ENCODE data around the gene SHH. TPM values are rescaled to one million over a fixed set of nuclear protein-coding genes. Genes with fewer than 3 reads are reported as not detected.

The SHH gene
- total RNA-seq, 1 experiment from 2014 or later = 22.9 TPM

DNA sequence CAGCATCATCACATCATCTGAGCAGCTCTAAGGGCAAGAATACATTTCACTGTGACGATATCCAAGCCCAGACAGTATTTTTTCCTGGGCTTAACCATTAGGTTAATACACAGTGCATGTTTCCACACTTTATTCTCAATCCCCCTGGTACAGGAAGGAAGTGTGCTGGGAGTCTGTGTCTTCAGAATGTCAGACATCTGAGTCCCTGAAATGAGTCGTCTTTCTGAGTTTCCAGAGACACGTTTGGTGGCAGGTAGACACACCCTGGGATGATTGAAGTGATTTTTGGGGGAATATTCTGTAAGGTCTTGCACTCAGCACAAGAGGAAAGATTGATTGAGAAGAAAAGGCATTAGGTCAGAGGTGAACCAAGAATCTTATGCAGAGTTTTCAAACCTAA is 13.1 kb upstream of the SHH start:
- in situ Hi-C loops (cut with HindIII; ENCODE audit: low pct_unique_long_range_greater_than_20kb, low sequenced_read_pairs) = no loop called here
- DNase-seq (ENCODE audit: low read depth, low spot score) (no peak), ATAC-seq (no peak)
- BruUV-seq (replicated peaks) = no TSS peak
- TF ChIP-seq SIN3A (IDR thresholded peaks at IDR 0.05; ENCODE audit: borderline replicate concordance, insufficient read depth, low read depth, low read length) (no peak), TCF7L2 (IDR thresholded peaks at IDR 0.05; ENCODE audit: low read depth, low read length) (no peak), POLR2AphosphoS5 (IDR thresholded peaks at IDR 0.05; ENCODE audit: low read depth, low read length) (no peak)
- TF ChIP-seq, protein P1, sequence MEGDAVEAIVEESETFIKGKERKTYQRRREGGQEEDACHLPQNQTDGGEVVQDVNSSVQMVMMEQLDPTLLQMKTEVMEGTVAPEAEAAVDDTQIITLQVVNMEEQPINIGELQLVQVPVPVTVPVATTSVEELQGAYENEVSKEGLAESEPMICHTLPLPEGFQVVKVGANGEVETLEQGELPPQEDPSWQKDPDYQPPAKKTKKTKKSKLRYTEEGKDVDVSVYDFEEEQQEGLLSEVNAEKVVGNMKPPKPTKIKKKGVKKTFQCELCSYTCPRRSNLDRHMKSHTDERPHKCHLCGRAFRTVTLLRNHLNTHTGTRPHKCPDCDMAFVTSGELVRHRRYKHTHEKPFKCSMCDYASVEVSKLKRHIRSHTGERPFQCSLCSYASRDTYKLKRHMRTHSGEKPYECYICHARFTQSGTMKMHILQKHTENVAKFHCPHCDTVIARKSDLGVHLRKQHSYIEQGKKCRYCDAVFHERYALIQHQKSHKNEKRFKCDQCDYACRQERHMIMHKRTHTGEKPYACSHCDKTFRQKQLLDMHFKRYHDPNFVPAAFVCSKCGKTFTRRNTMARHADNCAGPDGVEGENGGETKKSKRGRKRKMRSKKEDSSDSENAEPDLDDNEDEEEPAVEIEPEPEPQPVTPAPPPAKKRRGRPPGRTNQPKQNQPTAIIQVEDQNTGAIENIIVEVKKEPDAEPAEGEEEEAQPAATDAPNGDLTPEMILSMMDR (IDR thresholded peaks at IDR 0.05) = no peak
- TF ChIP-seq, protein P2, sequence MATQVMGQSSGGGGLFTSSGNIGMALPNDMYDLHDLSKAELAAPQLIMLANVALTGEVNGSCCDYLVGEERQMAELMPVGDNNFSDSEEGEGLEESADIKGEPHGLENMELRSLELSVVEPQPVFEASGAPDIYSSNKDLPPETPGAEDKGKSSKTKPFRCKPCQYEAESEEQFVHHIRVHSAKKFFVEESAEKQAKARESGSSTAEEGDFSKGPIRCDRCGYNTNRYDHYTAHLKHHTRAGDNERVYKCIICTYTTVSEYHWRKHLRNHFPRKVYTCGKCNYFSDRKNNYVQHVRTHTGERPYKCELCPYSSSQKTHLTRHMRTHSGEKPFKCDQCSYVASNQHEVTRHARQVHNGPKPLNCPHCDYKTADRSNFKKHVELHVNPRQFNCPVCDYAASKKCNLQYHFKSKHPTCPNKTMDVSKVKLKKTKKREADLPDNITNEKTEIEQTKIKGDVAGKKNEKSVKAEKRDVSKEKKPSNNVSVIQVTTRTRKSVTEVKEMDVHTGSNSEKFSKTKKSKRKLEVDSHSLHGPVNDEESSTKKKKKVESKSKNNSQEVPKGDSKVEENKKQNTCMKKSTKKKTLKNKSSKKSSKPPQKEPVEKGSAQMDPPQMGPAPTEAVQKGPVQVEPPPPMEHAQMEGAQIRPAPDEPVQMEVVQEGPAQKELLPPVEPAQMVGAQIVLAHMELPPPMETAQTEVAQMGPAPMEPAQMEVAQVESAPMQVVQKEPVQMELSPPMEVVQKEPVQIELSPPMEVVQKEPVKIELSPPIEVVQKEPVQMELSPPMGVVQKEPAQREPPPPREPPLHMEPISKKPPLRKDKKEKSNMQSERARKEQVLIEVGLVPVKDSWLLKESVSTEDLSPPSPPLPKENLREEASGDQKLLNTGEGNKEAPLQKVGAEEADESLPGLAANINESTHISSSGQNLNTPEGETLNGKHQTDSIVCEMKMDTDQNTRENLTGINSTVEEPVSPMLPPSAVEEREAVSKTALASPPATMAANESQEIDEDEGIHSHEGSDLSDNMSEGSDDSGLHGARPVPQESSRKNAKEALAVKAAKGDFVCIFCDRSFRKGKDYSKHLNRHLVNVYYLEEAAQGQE (IDR thresholded peaks at IDR 0.05; ENCODE audit: insufficient read depth in 1 of 2, low read depth in 2 of 2, low read length in 1 of 2) = no peak
- intact Hi-C loops (cut with micrococcal nuclease; ENCODE audit: unreplicated experiment) = no loop called here
- CTCF ChIA-PET = no interaction called here
- Histone ChIP-seq H3K27ac (ENCODE audit: low read length) (no peak overlapping the region), H3K9me3 (ENCODE audit: control insufficient read depth, insufficient read depth, low read depth, low read length) (no peaks in the 10 kb centered on the region), H3K36me3 (ENCODE audit: control insufficient read depth, insufficient read depth, low read length) (no peaks in the 10 kb centered on the region), H3K4me1 (ENCODE audit: control insufficient read depth, insufficient read depth, low read length) (no peaks in the 10 kb centered on the region; the same call in 1 of the 2 replicates), H3K27me3 (ENCODE audit: control insufficient read depth, insufficient read depth, low read length) (no peaks in the 10 kb centered on the region), H3K4me3 (ENCODE audit: low read depth in 2 of 2, low read length in 2 of 2) (no peak overlapping the region)
- POLR2A ChIA-PET = no interaction called here

DNA sequence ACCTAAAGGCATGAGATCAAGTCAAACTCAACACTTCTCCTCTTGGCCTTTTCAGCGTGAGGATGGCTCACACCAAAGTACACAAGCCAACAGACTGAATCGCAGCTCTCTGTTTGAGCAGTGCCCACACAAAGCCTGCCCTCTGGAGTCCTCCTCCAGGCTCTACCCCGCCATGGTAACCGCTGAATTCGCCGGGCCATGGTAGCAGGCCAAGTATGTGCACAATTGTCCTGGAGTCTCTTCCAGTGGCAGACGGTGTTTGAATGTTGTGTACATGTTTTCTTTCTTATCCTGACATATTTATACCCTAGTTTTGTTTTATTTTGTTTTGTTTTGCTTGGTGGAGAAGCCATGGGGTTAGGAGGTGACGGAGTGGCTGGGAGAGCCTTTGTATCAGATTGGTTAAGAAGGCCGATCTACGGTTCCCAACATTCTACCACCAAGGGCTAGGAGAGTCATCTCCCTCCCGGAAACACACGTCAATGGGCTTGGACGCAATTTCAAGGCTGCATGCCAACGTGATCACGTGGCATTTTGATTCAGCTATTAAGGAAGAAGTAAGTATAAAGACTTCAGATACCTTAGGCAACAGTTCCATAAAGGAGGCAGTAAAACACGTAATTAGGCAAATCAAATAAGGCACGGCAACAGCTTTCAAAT is 12.1 kb upstream of the SHH start:
- H3K27me3 ChIP-seq (ENCODE audit: control insufficient read depth, insufficient read depth, low read length) = no peaks in the 10 kb centered on the region
- intact Hi-C loops (cut with micrococcal nuclease; ENCODE audit: unreplicated experiment) = no loop called here
- no peak for TF ChIP-seq SIN3A (IDR thresholded peaks at IDR 0.05; ENCODE audit: borderline replicate concordance, insufficient read depth, low read depth, low read length)
- TF ChIP-seq TCF7L2 (IDR thresholded peaks at IDR 0.05; ENCODE audit: low read depth, low read length) = no peak
- POLR2A ChIA-PET = no interaction called here
- CTCF ChIA-PET = no interaction called here
- no peak overlapping the region for H3K4me3 ChIP-seq (ENCODE audit: low read depth in 2 of 2, low read length in 2 of 2)
- H3K9me3 ChIP-seq (ENCODE audit: control insufficient read depth, insufficient read depth, low read depth, low read length) = no peaks in the 10 kb centered on the region
- in situ Hi-C loops (cut with HindIII; ENCODE audit: low pct_unique_long_range_greater_than_20kb, low sequenced_read_pairs) = no loop called here
- no peak for ATAC-seq
- no peak overlapping the region for H3K27ac ChIP-seq (ENCODE audit: low read length)
- H3K4me1 ChIP-seq (ENCODE audit: control insufficient read depth, insufficient read depth, low read length) = no peaks in the 10 kb centered on the region; the same call in 1 of the 2 replicates
- BruUV-seq (replicated peaks) = no TSS peak
- no peaks in the 10 kb centered on the region for H3K36me3 ChIP-seq (ENCODE audit: control insufficient read depth, insufficient read depth, low read length)
- DNase-seq (ENCODE audit: low read depth, low spot score) = no peak

DNA sequence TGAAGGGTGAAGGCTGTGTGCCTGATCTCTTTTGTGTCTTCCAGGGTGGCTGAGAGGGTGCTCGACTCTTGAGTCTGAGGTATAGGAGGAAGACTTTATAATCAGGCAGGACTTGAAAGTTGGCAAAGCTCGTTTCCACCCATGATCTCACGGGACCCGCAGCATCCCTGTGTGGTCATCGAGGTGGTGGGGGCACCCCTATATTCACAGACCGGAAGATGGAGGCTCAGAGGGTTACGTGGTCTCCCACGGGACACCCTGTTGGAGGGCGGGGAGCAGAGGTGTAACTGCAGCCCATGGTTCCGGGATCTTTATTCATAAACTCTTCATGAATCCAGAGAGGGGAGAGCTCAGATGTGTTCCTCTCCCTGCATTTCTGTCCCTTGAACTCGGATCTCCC is 9.6 kb upstream of the SHH start:
- in situ Hi-C loops (cut with HindIII; ENCODE audit: low pct_unique_long_range_greater_than_20kb, low sequenced_read_pairs) (no loop called here), intact Hi-C loops (cut with micrococcal nuclease; ENCODE audit: unreplicated experiment) (no loop called here)
- Histone ChIP-seq H3K36me3 (ENCODE audit: control insufficient read depth, insufficient read depth, low read length) (no peaks in the 10 kb centered on the region), H3K4me3 (ENCODE audit: low read depth in 2 of 2, low read length in 2 of 2) (no peak overlapping the region), H3K27me3 (ENCODE audit: control insufficient read depth, insufficient read depth, low read length) (no peaks in the 10 kb centered on the region), H3K27ac (ENCODE audit: low read length) (no peak overlapping the region), H3K4me1 (ENCODE audit: control insufficient read depth, insufficient read depth, low read length) (peaks cover 16% of the 10 kb centered on the region), H3K9me3 (ENCODE audit: control insufficient read depth, insufficient read depth, low read depth, low read length) (no peaks in the 10 kb centered on the region)
- ATAC-seq (no peak), DNase-seq (ENCODE audit: low read depth, low spot score) (no peak)
- TF ChIP-seq POLR2AphosphoS5 (IDR thresholded peaks at IDR 0.05; ENCODE audit: low read depth, low read length) (no peak), SIN3A (IDR thresholded peaks at IDR 0.05; ENCODE audit: borderline replicate concordance, insufficient read depth, low read depth, low read length) (no peak), TCF7L2 (IDR thresholded peaks at IDR 0.05; ENCODE audit: low read depth, low read length) (no peak)
- TF ChIP-seq, protein P2 (IDR thresholded peaks at IDR 0.05; ENCODE audit: insufficient read depth in 1 of 2, low read depth in 2 of 2, low read length in 1 of 2) = no peak
- TF ChIP-seq, protein P1 (IDR thresholded peaks at IDR 0.05) = no peak
- BruUV-seq (replicated peaks) = no TSS peak
- ChIA-PET CTCF (interaction anchor here (0.5 kb wide), 1 partner anchor 315 kb away, joined by 3 read pairs; no protein-coding TSS in a partner anchor), POLR2A (no interaction called here)

All from Panc1 (cell line).